ENCODE data around the gene TOP3B.
"Not testable (repeated sequence)": the region's sequence is repeated elsewhere in the genome, so short reads cannot be mapped to it uniquely, and the experiment has no call there.

TOP3B gene

GRCh38 chr22:21917959-21918261 is 64.7 kb downstream of the TOP3B start:
- TF ChIP-seq CTCF (conservative IDR thresholded peaks at IDR 0.05; ENCODE audit: low read depth, low read length) = no peak
- DNase-seq (ENCODE audit: low read depth) = no peak
- H3K4me3 ChIP-seq (ENCODE audit: low read length) = no peak overlapping the region

- peak; percentile 22 for DNase-seq (ENCODE audit: low read depth)
- no peak overlapping the region for H3K4me3 ChIP-seq (ENCODE audit: low read length)
- TF ChIP-seq CTCF (conservative IDR thresholded peaks at IDR 0.05; ENCODE audit: low read depth, low read length) = no peak
Measured at GRCh38 chr22:21917181-21917958, 65.2 kb downstream of the TOP3B start.

GRCh38 chr22:21916309-21916918 is 66.2 kb downstream of the TOP3B start:
- no peak for DNase-seq (ENCODE audit: low read depth)
- no peak for TF ChIP-seq CTCF (conservative IDR thresholded peaks at IDR 0.05; ENCODE audit: low read depth, low read length)
- no peak overlapping the region for H3K4me3 ChIP-seq (ENCODE audit: low read length)

GRCh38 chr22:21915624-21916308 is 66.8 kb downstream of the TOP3B start:
- H3K4me3 ChIP-seq (ENCODE audit: low read length) = no peak overlapping the region
- TF ChIP-seq CTCF (conservative IDR thresholded peaks at IDR 0.05; ENCODE audit: low read depth, low read length) = no peak
- DNase-seq (ENCODE audit: low read depth) = no peak

- DNase-seq (ENCODE audit: low read depth); H3K4me3 ChIP-seq (ENCODE audit: low read length): not testable (repeated sequence)
Measured at GRCh38 chr22:21914033-21914642, 68.4 kb downstream of the TOP3B start.

GRCh38 chr22:21910367-21910766 is 72.2 kb downstream of the TOP3B start:
- not testable (repeated sequence) for H3K4me3 ChIP-seq (ENCODE audit: low read length); DNase-seq (ENCODE audit: low read depth)

- DNase-seq (ENCODE audit: low read depth) = no peak
- H3K4me3 ChIP-seq (ENCODE audit: low read length) = no peak overlapping the region
- no peak for TF ChIP-seq CTCF (conservative IDR thresholded peaks at IDR 0.05; ENCODE audit: low read depth, low read length)
Measured at GRCh38 chr22:21909871-21910270, 72.7 kb downstream of the TOP3B start.

Measured in retinal pigment epithelial cell (primary cell).